PC-3 (cell line): ENCODE measurements around the gene AGTR1.

Experiments used
- CTCF ChIP-seq: fragments of 300-600 bp; sonication (generic); conservative IDR thresholded peaks from 2 replicates; pipeline ENCODE4 v1.5.1; 2017; ENCODE audit warnings: antibody characterized with exemption, low read depth, mild to moderate bottlenecking, low read length
- EZH2 ChIP-seq: fragments of 300-600 bp; sonication (generic); IDR thresholded peaks from one replicate; pipeline ENCODE4 v1.6.1; 2017; ENCODE audit warnings: antibody characterized with exemption, mild to moderate bottlenecking, low read length; ENCODE audit not compliant: unreplicated experiment
- EZH2phosphoT487 ChIP-seq: fragments of 300-600 bp; sonication (generic); IDR thresholded peaks from 2 replicates; pipeline ENCODE4 v1.6.1; 2018; ENCODE audit warnings: mild to moderate bottlenecking, antibody characterized with exemption, low read length, borderline replicate concordance

GRCh38 chr3:148740291-148740690, 42.6 kb downstream of the AGTR1 start:
- TF ChIP-seq CTCF (no peak), EZH2 (no peak), EZH2phosphoT487 (no peak)
